Stimulated activated CD8-positive, alpha-beta memory T cell treated with anti-CD3 and anti-CD28 coated beads, Interleukin-2, amount 100 ng/mL, for 1 hour (primary cell): ENCODE data around the gene CHAD.

Experiments used
- DNase-seq, 2 donors: peaks; one replicate each; pipeline ENCODE4 v3.0.0-alpha.2; 2020; ENCODE audit warnings: low read depth in 2 of 2

Gene CHAD, protein sequence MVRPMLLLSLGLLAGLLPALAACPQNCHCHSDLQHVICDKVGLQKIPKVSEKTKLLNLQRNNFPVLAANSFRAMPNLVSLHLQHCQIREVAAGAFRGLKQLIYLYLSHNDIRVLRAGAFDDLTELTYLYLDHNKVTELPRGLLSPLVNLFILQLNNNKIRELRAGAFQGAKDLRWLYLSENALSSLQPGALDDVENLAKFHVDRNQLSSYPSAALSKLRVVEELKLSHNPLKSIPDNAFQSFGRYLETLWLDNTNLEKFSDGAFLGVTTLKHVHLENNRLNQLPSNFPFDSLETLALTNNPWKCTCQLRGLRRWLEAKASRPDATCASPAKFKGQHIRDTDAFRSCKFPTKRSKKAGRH

DNA sequence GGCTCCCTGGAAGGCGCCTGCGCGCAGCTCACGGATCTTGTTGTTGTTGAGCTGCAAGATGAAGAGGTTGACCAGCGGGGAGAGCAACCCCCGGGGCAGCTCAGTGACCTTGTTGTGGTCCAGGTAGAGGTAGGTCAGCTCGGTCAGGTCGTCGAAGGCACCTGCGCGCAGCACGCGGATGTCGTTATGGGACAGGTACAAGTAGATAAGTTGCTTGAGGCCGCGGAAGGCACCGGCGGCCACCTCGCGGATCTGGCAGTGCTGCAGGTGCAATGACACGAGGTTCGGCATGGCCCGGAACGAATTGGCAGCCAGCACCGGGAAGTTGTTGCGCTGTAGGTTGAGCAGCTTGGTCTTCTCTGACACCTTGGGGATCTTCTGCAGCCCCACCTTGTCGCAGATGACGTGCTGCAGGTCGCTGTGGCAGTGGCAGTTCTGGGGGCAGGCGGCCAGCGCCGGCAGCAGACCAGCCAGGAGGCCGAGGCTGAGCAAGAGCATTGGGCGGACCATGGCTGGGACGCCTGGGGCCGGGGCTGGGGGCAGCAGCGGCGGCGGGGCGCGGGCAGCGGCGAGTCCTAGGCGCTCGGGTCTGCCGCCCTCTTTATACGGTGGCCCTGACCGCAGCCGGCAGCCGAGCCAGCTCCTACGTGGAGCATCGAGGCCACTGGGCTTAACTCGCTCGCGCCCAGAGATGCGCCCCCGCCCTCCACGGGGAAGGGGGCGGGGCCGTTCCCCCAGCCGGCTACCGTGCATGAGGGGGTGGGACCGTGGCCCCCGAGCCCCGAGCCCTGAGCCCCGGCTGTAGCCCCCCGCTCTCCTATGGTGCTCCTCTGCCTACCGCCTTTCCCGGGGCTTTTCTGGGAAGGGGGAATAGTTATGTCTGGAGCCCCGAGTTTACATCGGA is at the start of gene CHAD:
TSS of gene CHAD (minus strand) at position 577 of the 904 bp plus-strand sequence. CDS start at position 510, 67 bp downstream.
- no peak for DNase-seq

DNA sequence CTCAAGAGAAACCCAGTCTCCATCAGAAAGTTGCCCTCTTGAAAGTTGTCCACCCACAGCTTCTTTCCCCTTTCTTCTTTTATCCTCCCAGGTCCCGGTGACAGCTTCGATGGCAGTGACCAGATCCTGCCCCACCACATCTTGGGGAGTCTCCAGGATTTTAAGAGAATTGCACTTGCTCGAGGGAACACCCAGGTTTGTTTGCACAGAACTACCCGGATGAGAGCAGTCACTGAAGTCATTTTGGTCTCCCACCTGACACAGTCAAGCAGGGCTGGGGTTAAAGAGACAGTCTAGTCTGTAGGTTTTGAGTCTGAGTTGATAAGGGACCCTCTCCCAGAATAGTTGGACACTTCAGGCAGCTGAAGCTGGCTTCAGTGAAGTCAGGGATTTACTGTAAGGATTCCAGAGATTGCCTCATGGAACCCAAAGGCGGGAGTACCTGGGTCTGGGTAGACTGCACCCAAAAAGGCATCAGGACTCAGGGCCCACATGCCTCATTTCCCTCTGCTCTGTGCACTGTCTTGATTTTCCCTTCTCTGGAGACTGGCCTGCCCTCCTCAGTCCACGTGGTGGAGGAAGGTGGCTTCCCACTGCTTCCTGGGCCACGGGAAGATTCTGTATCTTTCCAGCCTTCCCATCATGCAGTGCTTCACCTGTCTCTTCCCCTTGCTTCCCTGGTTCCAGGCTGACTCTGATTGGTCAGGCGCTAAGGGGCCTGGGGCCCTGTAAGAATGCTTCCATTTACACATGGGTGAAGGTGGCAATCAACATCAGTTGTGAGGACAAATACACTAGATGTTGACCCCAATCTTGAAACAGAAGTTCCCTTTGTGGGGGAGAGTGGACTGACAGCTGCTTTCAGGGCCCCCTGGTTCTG is 49.1 kb upstream of the CHAD start:
- DNase-seq: no peak

DNA sequence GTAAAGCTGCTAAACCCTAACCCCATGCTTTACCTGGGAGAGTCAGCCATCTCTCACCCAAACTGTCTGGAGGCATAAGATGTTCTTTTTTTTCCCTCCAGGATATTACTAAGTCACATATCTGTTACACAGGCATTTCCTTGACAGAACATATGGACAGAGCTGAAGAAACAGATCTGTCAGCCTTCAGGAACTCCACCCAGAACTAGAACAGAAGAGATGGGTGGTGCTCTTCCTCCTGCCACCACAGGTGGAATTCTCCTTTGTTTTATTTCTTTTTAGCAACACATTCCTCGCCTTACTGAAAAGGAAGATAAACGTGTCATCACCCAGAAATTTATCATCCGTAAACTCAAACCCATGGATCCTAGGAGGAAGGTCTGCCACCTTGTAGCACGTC is 48.3 kb upstream of the CHAD start:
- no peak for DNase-seq

DNA sequence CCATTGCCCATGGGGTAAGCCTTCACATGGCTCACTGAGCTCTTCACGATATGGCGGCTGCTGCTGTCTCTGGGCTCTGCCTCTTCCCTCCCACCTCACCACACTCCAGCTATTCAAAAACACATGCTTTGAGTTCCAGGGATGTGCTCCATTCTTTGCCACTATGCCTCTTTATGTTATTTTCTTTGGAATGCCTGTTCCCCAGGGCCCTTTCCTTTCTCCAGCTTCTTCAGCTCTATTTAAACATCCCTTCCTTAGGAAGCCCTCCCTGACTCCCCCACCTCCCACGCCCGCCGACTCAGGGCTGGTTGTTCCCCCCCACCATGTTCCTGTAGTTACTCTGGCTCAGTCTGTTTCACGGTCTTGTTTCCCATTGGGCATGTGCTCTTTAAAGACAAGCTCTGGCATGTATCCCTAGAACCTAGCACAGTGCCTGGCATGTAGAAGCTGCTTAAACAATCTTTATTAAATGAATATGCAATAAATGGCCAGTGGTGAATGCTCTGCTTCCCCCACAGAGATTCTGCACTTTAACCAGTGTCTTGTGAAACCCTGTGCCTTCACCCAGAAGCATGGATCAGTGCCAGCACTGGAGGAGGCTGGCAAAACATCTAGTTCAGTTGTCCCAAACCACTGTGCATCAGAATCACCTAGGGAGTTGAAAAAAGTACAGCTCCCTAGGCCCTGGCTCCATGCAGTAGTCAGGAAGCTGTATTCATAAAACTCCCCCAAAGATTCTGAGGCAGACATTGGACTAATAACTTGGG is 46.4 kb upstream of the CHAD start:
- no peak for DNase-seq

DNA sequence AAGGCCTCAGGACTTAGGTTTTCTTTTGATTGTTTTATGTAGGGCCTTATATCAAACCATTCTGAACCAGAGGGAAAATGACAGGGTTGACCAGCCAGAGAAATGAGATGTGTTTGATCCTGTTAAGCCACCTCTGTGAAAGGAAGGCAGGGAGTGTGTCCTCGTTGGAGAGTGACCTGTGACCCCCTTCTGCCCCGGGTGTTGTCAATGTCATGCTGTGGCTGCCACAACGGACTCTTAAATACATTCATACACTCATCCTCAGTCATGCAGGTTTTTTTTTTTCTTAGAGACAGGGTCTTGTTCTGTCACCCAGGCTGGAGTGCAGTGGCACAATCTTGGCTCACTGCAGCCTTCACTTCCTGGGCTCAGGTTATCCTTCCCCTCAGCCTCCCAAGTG is 45.7 kb upstream of the CHAD start:
- DNase-seq: no peak

DNA sequence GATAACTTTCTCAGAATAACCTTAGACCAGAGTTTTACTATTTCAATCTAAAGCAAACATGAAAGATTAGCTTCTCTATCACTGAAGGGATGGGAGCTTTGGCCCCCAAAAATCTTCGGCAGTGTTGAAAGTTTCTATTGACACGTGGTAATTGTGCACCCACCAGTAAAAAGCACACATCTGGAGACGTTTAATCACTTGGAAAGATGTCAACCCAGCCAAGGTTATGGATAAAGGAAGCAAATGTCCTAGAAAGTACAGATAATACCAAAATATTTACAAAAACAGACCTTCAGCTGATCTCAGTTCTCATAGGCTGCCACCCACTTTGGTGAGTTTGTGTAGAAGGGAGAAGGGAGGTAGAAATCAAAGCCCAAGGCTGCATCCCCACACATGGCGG is 44.8 kb upstream of the CHAD start:
- DNase-seq: no peak

DNA sequence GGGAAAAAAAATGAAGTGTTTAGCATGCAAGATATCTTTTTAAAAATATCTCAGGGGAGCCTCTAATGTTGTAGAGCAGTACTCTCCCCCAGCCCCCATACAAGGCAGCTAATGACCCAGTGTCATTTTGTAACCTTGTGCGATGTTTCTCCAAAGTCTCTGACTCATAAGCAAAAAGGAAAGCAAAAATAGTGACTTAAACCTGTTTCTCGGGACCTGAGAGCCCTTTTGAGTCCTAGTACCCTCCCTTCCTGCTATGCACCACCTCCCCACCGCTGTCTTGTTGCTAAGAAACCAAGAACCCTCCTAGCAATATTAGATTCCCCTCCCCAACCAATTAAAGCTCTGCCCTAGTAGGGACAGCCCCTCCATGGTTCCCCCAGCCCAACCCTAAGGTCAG is 42.4 kb upstream of the CHAD start:
- DNase-seq: no peak

DNA sequence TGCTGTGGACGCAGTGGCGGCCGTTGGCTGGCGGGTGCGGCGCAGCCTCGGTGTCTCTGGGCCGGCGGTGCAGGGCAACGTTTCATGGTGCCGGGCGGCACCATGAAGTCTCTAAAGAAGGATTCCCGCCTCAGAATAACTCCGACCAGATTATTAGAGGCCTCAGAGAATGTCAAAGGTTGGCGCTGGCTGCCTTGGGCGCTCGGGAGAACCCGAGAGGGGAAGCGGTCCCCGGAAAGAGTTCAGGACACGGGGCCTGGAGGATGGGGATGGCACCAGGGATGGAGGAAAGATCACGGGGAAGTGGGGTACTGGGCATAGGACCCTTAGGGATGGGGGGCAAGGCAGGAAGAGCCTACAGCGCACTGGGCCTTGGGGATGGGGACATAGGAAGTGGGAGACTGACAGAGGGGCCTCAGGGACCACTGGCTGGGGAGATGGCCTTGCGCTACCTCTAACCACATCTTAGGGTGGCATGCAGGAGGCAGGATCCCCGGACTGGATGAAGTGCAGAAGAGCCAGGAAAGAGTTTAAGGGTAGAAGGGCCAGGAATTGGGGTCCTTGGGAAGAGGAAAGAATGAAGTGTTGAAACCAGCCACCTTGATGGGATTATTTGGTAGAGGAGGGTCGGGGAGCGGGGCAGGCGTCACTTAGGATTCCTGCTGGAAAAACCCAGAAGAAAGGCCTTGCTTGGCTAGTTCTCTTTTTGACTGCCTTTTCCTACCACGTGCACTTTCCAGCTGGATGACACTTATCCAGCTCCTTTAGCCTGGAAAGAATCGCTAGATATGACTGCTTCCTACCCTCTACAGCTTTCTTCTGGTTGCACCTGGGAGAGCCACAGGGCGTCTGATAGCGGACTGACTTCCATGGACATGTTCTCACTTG is 40.1 kb upstream of the CHAD start:
- no peak for DNase-seq

DNA sequence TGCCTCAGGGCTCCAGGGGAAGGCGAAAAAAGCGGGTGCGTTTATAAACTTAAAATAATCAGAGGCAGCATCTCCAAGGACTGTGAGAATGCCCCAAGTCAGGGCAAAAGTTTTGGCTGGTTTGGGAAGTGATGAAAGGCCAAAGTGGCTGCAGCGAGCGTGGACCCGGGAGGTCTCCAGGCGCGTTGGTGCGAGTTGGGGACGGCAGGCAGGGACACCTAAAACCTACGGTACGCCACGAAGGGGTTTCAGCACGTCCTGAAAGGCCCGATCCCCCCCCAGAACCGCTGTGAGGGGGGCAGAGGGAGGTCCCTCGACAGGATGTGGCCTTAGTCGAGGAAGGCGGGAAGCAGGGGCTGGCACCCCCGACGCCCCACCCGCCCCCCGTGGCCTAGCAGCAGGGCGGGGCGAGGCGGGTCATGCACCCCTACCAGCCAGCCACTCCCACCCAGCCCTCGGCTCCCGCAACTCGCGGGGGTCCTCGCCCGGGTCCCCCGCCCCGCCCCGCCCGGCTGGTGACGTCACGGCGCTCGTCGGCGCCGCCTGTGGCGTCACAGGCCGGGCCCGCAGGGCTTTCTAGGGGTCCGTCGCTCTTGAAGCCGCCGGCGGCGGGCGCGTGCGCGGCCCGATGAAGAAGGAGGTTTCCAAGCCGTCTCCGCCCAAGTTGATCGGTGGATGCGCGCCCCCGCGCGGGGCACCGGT is 39.3 kb upstream of the CHAD start, which contains the start of gene MYCBPAP:
TSS of gene MYCBPAP (plus strand) at position 569 of the 702 bp plus-strand sequence. CDS start 236 bp downstream, outside the sequence.
- DNase-seq: peak; percentile 34 to 69

DNA sequence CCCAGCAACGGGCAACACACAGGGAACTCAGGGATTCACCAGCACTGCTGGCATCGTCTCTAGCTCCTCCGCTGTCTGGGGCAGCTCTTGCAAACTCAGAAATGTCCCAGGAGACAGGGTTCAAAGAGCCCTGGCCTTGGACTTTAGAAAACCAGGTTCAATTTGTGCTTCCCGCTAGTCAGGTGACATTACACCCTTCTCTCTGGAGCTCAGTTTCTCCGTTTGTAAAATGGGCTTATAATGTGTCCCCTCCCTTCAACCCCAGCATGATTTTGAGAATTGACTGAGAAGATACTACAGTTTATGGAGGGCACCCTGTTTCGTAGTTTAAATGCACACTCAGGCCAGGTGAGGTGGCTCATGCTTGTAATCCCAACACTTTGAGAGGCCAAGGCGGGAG is 37.6 kb upstream of the CHAD start:
- no peak for DNase-seq

DNA sequence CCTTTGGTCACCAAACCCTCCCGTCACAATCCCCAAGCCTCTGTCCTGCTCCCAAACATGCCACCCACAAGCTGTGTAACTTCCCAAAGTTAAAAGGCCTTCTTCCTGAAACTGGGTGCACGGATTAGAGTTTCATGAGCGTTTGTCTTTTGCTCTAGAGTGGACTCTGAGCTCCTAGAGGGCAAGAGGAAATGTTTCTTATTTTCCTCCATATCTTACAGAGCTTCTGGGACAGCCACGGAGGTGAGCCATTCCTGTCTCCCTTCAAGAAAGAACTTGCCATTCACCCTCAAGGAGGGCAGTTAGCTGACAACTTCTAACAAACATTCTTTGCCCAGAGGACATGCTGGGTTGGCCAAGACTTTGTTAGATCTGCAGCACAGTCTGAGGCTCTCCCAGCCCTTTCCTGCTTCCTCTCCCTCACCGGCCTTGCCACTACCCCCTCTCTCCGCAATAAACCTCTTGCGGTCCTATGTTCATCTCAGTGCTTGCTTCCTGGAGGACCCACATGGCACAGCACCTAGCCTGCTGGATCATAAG is 37.0 kb upstream of the CHAD start:
- no peak for DNase-seq

DNA sequence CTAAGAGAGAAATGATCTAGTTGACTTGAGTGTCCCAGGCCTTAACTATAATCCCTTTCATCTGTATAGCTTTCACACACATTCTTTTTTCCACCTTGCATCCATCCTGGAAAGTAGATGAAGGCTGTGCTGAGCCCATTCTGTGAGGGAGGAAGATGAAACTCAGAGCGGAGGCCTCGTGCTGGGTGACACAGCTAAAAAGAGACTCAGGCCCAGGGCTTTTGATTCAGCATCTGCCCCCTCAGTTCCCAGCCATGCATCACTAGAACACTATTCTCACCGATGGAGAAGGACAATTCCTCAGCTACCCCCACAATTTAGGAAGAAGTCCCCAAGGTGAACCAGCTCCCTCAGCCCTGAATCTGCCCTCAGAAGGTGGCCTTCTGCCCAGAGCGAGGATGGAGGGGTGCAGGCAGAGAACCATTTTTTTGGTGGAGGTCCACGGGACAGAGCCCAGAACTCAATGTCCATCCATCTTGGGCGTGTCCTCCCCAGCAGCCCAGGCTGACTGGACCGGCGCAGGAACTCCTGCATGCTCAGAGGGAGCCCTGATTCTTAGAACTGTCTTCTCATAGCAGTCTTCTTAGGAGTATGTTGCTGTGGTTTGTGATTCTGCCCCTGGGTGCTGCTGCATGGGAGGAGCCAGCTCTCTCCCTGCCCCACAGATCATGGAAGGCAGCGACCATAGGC is 33.8 kb upstream of the CHAD start:
- no peak for DNase-seq

DNA sequence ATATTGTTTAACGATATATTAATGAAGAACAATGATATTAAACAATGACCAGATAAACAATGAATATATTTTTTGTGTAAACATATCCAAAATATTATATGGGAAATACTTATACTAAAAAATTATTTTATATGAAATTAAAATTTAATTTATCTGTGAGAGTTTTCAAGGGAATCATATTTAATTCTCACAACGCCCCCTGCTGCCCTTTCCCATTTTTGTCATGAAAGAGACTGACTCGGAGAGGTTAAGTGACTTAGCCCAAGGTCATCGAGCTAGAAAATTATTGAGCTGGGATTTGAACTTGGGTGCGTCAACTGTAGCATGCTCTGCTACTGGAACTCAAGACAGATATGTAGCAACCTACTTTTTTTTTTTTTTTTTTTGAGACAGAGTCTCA is 32.4 kb upstream of the CHAD start:
- no peak for DNase-seq

DNA sequence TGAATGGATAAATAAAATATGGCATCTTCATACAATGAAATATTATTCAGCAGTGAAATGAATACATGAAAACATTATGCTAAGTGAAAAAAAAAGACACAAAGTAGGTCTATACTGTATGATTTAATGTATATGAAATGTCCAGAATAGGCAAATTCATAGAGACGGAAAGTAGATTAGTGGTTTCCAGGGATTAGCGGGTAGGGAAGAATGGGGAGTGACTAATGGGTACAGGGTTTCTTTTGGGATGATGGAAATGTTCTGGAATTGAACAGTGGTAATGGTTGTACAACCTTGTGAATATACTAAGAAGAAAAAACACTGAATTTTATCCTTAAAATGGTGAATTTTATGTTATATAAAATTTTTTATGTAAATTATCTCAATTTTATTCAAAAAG is 31.0 kb upstream of the CHAD start:
- no peak for DNase-seq

DNA sequence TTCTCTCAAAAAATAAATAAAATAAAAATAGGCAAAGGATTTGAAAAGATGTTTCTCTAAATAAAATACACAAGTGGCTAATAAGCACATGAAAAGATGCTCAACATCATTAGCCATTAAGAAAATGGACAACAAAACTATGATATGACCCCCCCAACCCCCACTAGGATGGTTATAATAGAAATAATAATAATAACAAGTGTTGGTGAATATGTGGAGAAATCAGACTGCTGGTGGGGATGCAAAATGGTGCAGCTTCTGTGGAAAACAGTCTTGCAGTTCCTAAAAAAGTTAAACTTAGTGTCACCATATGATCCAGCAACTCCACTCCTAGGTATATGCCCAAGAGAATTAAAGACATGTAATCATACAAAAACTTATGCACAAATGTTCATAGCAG is 30.6 kb upstream of the CHAD start:
- no peak for DNase-seq

DNA sequence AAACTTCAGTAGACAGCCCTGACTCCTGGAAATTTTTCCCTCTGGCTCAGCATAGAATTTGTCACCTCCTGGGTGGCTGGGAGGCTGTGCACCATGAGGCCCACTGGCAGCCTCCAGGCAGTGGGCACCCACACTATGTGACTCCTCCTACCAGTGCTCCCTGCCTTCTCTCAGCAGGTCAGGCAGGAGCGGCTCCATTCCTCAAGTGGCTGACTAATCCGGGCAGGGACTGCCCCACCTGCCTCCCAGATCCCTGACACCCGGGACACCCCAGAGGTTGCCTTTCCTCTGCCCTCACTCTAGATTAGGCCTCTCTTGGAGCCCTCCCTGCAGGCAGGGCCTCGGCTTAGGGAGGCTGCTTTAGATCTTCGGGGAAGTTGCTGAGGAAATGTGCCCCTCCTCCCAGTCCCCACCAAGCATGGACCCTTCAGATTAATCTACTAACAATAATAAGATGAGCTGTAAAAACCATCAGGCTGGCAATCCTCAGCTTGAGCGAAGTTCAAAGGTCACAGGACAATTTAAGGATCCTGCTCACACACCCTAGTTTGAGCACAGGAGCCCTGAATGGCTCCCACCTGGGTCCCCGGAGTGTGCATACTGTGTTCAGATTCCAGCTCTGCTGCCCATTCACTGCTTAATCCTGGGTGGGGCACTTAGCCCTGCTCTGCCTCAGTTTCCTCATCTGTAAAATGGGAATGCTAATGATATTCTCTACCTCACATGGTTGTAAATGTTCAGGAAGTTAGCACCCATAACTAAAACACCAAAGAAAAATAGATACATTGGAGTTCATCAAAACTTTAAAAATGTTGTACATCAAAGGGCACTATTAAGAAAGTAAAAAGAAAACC is 29.6 kb upstream of the CHAD start:
- DNase-seq: no peak

DNA sequence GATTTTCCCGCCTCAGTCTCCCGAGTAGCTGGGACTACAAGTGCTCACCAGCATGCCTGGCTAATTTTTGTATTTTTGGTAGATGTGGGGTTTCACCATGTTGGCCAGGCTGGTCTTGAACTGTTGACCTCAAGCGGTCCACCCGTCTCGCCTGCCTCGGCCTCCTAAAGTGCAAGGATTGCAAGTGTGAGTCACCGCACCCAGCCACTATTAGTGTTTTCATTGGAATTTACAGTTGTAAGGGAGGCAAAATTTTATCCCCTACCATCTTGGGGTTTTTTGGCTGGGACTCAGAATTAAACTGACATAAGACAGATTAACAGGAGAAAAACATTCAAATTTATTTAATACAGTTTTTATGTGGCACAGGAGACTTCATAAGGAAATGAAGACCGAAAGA is 27.2 kb upstream of the CHAD start:
- DNase-seq: no peak
